Stimulated activated CD4-positive, alpha-beta T cell treated with anti-CD3 and anti-CD28 coated beads, TNF-alpha, amount 100 ng/mL, for 24 hours (primary cell): ENCODE results near the gene DLG5.

ENCODE experiments used
- DNase-seq, 3 experiments: peaks; one replicate each; pipeline ENCODE4 v3.0.0-alpha.2; 2020; ENCODE audit warnings: low read depth in 3 of 3

Gene DLG5

DNA sequence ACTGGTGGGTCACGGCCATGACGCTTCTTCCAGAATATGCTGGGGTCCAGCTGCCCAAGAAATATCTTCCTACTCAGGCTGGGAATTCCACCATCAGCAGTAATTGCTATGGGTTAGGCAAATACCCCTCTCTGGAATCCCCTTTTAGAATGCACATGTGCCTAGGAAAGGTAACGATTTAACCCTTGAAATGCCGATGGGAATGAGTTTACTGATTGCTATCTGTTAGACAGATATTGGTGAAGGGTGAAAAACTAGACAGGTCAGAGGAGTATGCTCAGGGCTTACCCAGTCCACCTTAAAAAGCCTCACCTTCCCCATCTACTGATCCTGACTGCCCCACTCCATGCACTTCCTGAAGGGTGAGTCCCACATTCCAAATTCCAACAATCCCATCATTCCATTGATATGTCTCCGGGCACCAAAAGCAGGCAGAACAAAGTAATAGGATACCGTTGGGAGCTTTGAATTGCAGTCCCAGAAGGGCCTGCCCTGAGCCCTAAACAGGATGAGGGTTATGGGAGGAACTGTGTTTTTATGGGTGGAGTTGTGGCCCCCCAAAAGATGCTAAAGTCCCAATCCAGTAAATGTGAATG is 59.3 kb downstream of the DLG5 start:
- no peak for DNase-seq

DNA sequence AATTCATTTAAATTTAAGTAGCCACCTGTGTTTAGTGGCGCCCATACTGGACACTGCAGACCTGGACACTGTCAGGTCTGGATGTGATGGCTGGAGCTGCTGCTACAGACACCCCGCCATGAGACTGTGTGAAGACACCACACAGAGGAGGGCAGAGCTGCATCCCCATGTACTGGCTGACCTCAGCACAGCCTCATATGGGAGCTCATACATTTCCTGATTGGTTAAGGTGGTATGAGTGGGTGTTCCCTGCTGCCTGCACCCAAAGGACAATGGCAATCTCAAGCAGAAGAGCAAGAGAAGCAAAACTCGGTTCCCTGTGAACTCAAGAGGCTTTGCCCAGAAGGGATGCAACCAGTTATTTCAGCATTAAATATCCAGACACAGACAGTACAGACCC is 60.0 kb downstream of the DLG5 start:
- DNase-seq = no peak

DNA sequence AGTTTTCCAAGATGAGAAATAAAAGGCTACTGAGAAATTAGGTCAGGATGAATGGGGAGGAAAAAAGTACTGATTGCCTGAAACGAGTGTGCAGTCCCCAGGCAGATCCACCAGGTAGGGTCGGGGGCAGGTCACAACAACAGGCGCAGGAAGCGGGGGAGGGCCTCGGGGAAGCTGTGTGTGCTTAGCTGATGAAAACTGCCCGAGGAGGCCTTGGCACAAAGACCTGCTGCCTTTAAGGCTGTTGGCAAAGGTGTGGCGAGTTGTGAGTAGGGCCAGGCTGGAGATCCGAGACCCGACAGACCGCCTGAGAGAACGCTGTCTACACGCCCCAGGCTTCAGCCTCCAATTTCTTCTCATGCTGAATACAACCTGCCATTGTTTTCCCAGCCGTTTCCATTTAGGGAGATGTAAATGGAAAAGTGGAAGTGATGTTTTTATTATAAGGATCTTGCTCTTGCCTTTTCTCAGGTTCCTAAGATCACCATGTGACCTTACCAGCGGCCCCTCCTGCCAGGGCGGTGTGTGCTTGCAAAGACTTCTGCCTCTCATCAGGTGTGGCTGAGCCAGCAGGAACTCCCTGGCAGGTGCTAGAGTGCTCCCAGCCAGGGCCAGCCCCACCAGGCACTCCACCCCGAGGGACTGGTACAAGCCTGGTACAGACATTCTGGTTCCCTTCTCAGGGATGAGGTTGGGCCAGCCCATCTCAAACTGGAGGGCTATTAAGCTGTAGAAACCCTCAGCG is 60.8 kb downstream of the DLG5 start:
- no peak for DNase-seq

DNA sequence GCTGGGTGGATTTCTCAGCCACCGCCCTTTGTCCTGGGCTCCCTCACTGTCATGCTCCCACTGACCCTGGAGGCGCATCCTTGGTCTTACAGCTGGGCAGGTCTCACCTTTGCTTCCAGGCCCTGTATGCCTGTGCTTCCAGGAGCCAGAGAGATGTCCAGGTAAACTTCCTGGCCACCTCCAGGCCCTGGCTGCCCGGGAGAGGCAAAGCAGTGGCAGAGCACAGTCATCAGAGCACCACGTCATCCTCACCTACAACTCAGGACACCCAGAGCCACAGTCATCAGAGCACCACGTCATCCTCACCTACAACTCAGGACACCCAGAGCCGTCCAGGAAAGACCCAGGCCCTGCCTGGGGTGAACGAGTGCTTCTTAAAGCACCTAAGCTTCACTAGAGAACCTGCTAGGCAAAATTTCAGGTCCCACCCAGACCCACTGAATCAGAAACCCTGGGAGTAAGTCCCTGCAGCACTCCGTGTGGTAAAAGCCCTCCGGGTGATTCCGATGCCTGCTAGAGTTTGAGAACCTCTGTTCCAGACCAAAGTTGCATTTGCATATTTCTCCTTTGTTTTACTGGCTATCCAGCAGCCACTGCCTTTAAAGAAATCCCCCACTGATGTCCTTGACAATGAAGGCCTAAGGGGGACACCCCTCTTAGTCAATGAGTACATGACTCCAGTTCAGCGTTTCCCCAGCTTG is 62.3 kb downstream of the DLG5 start:
- no peak for DNase-seq

DNA sequence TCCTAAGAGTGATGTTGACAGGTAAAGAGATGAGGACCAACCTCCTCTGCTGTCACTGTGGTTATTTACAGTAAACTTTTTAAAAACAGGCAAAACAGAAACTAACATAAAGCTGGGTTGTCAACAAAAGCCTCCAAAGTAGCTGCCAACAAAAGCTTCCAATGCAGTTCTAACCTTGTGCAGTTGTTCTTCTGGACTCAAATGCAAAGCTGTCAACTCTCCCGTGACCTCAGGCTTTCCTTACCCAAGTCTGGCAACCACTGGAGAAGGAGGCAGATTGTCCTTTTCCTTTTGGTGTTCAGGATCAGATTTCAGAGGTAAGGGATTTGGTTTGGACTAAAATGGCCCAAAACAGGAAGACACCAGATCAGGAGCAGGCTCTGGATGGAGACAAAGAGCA is 63.1 kb downstream of the DLG5 start:
- DNase-seq = no peak

DNA sequence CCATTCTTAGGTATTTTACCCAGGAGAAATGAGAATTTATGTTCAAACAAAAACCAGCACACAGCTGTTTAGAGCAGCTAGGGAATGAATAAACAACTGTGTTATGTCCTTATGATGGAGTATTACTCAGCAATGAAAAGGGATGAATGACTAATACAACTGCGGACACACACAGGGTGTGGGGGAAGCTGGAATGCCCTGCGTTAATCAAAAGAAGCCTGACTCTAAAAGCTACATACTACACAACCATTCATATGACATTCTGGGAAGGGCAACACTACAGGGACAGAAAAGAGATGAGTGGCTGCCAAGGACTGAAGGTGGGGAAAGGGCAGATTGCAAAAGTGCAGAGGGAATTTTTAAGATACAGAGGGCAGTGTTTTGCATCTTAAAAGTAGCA is 64.0 kb downstream of the DLG5 start:
- no peak for DNase-seq

DNA sequence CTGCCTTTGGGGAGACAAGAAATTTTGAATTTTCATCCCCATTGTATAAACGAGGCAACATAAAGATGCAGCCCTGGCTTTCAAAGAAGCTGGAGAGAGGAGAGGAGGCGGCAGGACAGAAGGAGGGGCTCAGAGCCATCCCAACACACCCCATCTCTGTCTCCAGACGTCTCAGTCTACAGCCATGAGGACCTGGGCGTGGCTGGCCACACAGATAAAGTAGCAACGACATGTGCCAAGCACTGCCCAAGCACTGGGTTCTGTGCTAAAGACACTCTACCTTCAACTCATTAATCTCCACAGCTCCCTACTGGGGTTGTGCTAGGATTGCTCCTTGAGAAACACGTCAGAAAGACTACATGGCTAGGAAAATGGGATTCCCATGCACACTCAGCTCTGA is 65.2 kb downstream of the DLG5 start:
- no peak for DNase-seq

DNA sequence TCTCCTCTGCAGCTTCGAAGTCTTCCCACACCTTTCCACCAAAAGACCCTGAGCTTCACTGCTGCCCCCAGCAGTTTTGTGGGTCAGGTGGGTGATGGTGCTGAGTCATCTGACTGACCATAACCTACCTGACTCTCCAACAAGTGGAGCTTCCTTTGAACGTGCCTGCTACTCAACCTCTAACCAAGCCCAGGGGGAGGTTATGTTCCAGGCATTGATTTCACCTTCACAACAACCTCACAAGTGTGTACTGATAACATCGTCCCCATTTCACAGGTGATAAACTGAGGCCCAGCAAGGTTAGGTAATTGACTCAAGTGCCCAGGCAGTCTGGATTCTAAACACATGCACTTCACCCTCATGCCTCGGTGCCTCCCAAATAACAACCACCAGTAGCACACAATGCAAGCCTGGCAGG is 66.7 kb downstream of the DLG5 start:
- no peak for DNase-seq

DNA sequence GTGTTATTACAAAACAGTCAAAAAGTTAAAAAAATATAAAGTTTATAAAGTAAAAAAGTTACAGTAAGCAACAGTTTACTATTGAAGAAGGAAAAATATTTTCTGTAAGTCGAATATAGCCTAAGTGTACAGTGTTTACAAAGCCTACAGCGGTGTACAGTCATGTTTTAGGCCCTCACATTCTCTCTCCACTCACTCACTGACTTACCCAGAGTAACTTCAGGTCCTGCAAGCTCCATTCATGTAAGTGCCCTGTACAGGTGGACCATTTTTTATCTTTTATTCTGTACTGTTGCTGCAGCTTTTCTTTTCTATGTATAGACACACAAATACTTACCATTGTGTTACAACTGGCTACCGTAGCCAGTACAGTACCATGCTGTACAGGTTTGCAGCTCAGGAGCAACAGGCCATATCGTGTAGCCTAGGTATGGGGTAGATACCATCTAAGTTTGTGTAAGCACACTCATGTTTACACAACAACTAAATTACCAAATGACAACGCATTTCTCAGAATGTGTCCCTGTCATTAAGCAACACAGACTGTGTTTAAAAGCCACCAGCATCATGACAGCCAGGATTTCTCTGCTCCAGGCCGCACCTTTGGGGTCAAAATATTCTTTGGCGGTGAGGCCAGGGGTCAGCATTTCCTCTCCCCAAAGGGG is 67.2 kb downstream of the DLG5 start:
- no peak for DNase-seq

DNA sequence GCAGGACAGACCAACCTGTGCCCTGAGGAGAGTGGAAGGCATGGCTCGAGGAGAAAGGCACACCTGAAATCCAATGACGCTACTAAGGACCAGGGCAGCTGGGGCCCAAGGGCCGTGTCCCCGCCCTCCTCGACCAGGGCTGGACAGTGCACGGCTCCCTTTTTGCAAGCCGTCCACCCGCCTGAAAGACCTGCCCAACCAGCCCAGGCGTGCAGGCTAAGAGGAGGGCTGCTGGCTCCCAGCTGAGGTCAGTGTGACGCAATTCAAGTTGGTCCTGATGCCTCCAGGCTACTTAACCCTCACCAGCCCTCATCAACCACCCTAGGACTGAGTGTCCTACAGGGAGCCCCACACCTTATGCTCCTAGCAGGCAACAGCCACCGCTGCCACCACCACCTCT is 69.3 kb downstream of the DLG5 start:
- DNase-seq = no peak

DNA sequence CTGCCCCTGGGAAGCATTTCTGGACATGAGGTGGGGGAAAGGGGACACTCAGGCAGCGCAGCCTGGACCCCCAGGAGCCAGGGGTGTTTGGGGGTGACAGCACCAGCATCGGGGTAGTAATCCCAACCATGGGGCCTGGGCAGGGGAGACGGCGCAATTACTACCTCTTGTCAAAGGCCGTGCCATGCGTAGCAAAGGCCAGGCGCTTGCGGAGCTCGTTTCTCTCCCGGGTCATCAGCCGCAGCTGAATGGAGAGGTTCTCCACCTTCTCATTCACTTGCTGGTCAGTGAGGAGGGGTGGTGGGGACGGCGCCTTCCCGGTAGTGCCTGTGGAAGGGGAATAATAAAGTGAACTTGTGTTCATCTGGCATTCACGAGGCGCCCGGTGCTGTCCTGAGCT is 70.0 kb downstream of the DLG5 start:
- no peak for DNase-seq

DNA sequence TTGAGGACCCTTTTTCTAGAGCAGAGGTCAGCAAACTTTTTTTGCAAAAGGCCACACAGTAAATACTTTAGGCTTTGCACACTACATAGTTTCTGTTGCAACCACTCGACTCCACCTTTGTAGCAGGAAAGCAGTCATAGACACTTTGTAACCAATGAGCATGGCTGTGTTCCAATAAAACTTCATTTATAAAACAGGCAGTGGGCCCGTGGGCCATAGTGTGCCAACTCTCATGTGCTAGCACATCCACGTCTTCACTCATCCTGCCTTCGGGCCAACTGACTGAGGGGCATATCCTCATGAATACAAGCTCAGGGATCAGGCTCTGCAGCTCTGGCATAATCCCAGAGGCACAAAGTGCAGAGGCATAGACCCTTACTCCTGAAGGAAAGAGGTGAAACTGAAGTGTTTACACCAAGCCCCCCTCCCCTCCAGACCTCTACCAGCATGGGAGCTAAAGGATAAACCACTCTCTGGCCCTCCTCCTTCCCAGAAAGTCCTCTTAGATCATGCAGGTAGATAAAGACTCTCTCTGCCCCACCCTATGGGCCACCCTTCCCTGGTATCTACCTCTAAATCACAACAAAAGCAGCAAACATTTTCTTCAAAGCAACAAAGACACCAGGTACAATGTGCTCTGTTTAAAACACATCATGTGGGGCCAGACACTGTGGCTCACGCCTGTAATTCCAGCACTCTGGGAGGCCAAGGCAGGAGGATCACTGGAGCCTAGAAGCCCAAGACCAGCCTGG is 71.0 kb downstream of the DLG5 start:
- no peak for DNase-seq

DNA sequence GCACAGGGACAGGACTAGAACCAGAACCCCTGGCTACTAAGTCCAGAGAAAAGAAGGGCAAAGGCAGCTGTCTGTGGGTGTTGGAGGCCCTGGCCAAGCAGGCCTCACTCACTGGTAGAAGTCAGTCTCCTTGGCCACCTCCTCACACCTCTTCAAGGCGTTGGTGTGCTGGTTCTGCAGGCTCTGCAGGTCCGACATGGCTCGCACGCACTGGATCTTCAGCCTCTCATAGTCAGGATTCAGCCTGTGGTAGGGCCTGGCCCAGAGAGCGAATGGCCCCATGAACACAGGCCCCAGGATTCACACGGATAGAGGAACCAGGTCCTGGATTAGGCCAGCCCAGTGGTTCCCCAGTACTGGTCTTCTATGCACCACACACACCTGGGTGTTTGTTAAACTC is 72.4 kb downstream of the DLG5 start:
- no peak for DNase-seq

DNA sequence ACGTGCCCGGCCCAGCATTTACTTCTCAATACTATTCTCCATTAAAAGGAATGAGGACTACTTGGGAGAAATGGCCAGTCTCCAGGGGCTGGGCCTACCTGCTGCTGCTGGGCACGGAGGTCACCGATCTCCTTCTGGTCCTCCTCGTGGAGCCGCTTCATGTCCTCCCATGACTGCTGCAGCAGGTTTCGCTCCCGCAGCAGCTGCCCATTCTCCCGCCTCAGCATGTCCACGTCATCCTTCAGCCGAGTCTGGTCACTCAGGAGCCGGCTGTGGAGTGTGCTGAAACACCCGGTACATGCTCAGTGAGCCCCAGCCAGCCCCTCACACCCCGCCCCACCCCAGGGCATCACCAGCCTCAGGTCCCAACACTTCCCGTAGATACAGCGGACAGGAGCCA is 73.3 kb downstream of the DLG5 start:
- DNase-seq = no peak

DNA sequence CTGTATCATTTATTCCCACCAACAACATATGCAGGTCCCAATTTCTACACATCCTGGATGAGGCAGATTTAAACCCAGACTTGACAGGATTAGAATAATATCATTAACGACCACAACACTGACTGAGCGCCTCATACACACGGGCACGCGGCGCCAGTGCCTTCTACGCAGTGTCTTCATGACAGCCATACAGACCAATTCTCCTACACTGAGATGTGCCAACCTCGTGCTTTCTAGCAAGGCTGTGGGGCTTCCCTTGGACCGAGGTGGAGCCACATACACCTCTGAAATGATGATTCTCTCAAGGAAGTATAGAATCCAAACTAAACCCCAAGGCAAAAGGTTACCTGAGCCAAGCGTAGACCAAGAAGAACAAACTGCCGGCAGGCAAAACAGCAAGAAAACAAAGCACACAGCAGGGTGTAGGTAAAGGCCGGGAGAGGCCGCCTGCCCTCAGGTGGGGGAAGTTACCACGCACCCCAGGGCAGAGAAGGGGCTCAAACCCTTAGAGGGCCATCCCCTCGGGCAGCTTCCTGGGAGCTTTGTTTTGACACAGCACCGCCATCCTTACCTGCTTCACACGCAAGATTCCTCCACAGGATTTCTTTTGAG is 75.8 kb downstream of the DLG5 start:
- no peak for DNase-seq

DNA sequence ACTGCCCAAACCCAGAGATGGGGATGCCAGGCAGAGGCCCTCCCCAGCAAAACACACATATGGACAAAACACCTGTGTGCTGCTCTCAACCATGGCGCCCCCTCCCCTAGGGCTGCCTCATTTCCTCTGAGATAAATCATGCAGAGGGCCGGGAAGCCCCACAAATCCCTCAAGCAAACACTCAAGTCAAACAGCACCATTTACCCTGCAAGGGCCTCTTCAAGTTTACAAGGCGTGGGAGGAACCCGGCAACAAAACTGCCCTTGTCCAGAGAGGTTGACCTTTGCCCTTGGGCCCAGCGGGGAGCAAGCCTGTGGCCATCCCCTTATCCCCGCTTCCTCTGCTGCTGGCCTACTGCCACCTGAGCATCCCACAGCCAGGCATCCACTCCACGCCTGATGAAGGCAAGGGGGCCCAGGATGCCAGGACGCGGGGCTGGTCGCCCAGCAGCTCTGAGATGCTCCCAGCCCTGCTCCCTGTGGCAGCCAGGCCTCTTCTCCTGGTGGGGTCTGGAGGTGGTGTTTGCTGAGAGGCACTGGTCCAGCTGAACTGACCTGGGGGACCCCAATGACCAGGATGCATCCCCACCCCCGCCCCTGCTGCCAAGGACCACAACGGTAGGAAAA is 77.4 kb downstream of the DLG5 start:
- DNase-seq = no peak

DNA sequence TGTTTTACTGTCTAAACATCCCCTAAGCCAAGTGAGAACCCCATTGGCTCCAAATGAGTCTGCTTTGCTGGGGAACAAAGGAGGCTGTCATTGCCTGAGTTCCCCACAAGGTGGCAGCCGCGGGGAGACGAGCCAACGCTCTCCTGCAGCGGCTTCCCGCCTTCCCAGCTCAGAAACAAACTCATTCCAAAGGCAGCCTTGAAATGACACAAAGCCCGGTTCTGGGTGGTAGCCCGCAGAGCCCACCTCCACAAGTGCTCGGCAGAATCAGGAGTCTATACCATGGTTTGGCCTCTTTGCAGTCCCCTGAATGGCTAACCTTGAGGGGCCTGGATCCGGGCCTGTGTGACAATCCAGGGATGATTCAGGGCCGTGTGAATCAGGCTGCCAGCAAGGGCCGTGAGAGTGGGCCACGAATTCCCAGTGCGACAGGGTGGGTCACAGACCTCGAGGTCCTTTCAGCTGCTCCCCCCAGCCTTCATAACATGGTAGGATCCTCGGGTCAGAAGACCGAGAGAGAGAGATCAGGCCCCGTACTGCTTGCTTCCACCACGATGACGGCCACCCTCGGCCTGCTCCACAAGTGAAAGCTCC is 79.7 kb downstream of the DLG5 start:
- peak; percentile 22 to 58 (median 38) for DNase-seq

DNA sequence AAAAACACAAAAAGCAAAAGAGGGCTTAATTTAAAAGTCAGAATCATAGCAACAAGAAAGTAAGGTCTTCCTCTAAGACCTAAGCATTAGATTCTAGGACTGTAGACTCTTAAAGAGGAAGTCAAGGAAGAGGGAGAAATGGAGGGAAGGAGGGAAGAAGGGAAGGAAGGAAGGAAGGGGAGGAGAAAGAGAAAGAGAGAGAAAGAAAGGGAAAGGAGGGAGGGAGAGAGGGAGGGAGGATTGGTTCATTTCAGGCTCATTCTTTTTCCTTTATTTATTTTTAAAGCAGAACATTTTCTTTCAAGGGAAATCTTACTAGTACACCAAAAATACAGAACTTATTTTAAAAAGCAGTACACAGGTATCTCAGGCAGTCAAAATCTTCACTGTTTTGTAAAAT is 81.1 kb downstream of the DLG5 start:
- no peak for DNase-seq

DNA sequence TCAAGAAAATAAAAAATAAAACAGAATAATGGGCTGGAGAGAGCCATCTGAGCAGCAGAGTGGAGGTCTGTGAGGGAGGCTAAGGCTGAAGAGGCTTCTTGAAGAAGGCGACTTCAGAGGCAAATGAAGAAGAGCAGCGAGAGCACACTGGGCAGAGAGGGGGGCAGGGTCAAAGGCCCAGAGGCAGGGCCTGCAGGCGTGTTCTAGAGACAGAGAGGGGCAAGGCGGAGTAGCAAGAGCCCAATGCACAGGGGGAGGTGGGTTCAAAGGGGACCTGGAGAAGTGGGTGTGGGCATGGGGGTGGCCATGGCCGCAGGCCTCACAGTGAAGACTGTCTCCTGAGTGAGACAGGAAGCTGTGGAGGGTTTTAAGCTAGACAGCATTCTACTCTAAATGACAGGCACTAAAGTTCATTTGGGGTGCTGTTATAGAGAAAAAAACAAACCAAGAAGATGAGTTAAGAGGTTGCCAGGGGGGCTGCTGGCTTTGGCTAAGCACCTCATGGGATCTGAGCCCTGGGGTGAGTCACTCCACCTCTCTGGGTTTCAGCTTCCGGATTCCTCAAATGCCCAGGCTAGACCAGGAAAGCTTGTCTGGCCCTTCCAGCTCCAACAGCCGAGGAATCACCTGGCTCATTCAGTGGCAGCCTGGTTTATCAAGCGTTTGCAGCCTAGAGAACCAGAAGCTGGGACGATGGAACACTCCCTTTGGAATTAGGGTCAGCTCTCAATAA is 81.7 kb downstream of the DLG5 start:
- DNase-seq = no peak

DNA sequence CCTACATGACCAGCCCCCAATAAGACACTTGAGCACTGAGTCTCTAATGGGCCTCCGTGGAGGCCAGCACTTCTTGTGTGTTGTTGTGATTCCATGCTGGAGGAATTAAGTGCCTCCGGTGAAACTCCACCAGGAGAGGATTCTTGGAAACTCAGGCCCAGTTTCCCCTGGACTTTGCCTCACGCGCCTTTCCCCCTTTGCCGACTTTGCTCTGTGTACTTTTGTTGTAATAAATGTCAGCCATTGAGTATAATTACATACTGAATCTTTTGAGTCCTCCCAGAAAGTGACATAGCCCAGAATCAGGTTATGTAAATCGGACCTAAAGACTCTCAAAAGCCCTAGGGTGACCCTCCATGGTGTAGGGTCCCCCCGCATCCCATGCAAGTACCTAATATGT is 82.4 kb downstream of the DLG5 start:
- DNase-seq = no peak
